GM19328 (cell line): ENCODE data around the gene BICD2.

ENCODE experiments used
- ATAC-seq: cut with Tn5 transposase; IDR thresholded peaks from one replicate; pipeline ENCODE4 v1.9.1; 2021; ENCODE audit warnings: mild to moderate bottlenecking, moderate library complexity; ENCODE audit not compliant: unreplicated experiment

BICD2 gene

GRCh38 chr9:92749071-92749933 lies 15.3 kb downstream of the BICD2 start:
- no peak for ATAC-seq

GRCh38 chr9:92748233-92748497 lies 16.5 kb downstream of the BICD2 start:
- no peak for ATAC-seq

- no peak for ATAC-seq
These were observed 17.0 kb downstream of the BICD2 start for GRCh38 chr9:92747459-92748232.

GRCh38 chr9:92746567-92747458 lies 17.8 kb downstream of the BICD2 start:
- no peak for ATAC-seq

GRCh38 chr9:92745881-92746280 lies 18.8 kb downstream of the BICD2 start:
- no peak for ATAC-seq

- ATAC-seq = no peak
These were observed 19.3 kb downstream of the BICD2 start for GRCh38 chr9:92745331-92745730.

DNA sequence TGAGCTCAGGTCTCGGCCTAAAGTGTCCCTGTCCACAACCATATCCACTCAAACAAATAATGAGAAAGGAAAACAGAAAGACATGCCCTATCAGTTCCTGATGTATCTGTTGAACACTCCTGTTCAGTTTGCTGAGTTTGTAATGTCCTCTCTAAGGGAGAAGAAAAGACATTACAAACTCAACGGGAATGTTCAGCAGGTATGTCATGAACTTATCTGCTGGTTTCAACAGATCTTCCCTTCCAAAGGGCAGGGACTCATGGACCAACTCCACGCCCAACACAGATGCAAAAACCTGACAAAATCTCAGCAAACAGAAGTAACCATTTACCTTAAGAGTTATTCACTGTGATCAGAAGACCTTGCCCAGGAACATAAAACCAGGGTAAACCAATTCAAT lies 23.7 kb downstream of the BICD2 start:
- no peak for ATAC-seq

GRCh38 chr9:92740446-92740961 lies 24.1 kb downstream of the BICD2 start:
- ATAC-seq = no peak

- ATAC-seq = no peak
These were observed 24.6 kb downstream of the BICD2 start for GRCh38 chr9:92740009-92740408.

DNA sequence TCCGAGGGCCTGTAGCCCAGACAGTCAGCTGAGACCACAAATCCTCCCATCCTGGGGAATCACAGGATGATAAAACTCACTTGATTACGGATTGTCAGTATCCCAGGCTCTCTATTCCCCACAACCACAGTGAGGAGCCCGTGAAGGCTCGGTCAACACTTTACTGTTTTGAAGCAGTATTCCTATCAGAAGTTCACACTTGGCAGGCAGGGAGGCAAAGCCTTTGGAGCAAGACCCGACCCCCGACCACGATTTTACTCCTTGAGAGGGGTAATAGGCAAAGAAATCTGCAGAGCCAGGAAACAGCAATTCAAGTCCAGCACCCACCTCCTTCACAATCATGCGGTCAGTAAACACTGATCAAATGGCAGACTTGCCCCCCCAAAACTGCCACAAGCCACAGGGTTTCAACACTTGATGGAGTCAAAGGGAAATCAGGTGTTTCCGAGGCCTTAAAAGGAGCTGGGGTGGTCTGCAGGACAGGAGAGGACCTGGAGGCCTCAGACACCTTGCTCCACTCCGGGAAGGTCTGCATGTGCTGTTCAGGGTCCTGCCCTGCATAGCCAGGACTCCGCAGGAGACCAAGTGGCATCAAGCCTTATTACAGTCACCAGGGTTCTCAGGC lies 25.2 kb downstream of the BICD2 start:
- ATAC-seq = no peak

- no peak for ATAC-seq
These were observed 26.0 kb downstream of the BICD2 start for GRCh38 chr9:92738661-92739081.

GRCh38 chr9:92737611-92738299 lies 26.9 kb downstream of the BICD2 start:
- no peak for ATAC-seq

DNA sequence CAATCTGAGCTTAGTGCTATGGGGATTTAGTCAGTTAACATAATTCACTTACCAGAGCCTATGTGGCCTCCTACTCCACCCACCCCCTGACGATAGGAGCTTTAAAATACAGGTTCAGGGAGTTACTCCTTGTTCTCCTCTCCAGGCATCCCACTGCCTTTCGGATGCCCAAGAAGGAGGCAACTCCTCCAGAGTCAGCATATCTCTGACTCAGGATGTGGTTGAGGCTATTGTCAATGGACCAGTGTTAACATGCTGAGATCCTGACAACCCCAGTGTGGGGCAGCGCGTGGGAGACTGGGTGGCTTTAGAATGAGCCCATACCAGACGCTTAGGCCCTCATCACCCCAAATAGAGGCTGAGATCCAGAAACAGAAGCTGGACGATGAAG lies 27.4 kb downstream of the BICD2 start:
- no peak for ATAC-seq

DNA sequence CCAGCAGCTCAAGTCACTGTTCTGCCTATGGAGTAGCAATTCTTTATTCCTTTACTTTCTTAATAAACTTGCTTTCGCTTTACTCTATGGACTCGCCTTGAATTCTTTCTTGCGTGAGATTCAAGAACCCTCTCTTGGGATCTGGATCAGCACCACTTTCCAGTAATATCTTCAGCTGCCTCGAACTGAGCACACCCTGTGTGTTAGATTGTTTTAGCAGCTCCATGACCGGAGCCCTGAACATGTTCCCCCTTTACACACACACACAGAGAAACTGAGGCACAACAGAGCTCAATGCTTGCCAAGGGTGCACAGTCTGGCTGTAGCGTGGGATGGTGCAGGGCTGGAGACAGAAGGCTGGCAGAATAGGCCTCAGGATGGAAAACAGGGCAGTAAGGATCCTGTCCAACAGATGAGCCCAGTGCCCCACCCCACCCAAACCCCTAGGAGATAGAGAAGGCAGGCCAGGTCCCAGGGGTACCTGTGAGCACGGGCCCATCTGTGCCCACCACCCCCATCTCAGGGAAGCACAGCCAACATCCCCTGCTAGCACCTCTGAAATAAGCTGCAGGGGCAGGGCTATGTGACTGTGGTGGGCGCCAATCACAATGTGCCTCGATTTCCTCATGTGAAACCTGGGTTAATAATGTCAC lies 27.9 kb downstream of the BICD2 start:
- ATAC-seq = no peak

- no peak for ATAC-seq
These were observed 28.7 kb downstream of the BICD2 start for GRCh38 chr9:92735636-92736562.

DNA sequence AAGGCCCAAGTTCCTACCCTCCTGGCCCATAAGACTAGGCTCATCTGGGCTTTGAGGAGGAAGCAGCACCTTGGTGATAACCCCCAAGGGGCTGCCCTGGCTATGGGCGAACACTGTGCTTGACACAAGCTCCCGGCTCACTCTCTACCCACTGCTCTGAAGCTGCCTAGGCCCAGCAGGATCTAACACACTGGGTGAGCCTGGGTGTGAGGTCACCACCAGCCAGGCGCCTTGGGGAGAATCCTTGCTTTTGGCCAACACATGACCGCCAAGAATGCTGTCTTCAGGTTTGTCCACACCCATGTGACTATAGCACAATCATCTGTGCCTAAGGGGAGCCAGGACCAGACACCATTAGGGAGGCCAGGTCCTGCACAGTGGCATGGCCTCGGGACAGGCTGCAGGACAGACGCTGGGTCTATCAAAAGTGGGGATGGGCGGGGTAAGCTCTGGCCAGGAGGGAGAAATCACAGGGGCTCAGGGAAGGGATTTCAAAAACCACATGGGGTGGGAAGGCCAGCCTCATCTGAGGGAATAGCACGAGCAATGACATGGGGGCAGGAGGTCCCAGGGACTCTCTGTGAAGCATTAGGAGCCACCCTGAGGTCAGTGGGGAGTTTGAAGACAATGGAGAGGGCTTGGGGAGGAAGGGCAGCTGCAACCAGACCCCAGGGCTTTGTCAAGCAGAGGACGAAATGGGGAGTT lies 29.6 kb downstream of the BICD2 start:
- no peak for ATAC-seq

- ATAC-seq = no peak
These were observed 33.7 kb downstream of the BICD2 start for GRCh38 chr9:92730897-92731296.

GRCh38 chr9:92729735-92730155 lies 34.9 kb downstream of the BICD2 start:
- ATAC-seq = no peak
